ENCODE data around the gene FBXL17.
"Not testable (repeated sequence)": the region's sequence is repeated elsewhere in the genome, so short reads cannot be mapped to it uniquely, and the experiment has no call there.

The FBXL17 gene

DNA sequence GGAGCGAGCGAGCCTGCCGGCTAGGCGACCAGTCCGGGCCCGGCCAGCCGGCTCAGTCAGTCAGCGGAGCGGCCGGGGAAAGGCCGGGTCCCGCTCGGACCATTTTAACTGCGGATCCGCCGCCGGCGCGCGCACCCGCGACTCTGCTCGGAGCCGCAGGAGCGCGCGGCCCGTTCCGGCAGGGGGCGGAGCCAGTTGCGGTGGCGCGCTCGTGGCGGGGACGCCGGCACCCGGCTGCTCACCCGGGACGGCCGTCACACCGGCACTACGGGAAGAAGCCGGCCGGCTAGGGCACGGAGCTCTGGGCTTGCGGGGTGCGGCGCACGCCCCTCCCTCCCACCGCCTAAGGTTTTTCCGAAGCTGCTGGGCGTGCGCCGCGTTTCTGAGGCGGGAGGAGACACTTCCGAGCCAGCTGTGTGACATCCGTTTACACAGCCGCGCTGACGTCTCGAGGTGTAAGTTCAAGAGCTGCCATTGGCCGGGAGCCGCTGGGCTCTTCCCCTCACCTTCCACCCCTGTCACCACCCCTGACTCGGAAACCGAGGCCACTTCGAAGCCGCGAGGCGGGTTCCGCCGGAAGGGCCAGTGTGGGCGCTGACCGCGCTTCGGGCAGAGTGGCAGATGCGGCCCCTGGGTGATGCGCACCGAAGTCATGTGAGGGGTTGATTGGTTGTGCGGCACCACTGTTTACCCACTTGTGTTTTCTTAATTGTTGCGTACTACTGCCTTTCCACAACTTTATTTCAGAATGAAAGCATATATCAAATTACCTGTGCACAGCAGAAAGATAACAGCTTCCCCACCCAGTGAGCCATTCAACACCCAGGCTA is at the start of gene FBXL17:
Gene FBXL17, minus strand, starts transcription at position 145 of the 830 bp plus-strand sequence.
- peak; percentile 90 to 95 (median 91) for DNase-seq

DNA sequence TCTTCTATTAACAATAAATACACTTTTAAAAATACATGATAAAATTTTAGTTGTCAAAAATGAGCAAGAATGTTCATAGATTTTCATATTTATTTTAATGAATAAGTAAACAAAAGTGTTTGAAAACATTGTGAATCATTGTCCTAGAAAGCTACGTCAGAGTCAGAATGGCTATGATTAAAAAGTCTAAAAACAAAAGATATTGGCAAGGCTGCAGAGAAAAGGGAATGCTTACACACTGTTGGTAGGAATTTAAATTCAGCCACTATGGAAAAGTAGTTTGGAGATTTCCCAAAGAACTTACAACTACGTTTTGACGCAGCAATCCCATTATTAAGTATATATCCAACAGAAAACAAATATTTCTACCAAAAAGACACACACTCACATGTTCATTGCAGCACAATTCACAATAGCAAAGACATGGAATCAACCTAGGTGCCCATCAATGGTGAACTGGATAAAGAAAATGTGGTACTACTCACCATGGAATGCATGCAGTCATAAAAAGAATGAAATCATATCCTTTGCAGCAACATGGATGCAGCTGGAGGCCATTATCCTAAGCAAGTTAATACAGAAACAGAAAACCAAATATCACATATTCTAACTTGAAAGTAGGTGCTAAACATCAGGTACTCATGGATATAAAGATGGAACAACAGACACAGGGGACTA is 49.2 kb upstream of the FBXL17 start:
- DNase-seq = no peak

DNA sequence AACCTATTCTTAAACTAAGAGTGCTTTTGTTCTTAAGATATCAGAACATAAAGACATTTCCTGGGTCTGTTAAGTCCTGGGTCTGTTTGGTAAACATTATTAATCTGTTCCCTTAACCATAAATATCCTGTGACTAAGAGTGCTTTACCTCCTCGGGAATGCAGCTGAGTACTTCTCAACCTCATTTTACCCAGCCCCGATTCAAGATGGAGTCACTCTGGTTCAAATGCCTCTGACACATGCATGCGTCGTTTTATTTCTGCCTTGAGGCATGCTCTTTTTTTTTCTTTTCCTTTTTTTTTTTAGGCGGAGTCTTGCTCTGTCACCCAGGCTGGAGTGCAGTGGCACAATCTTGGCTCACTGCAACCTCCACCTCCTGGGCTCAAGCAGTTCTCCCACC is 39.8 kb upstream of the FBXL17 start:
- DNase-seq = no peak

DNA sequence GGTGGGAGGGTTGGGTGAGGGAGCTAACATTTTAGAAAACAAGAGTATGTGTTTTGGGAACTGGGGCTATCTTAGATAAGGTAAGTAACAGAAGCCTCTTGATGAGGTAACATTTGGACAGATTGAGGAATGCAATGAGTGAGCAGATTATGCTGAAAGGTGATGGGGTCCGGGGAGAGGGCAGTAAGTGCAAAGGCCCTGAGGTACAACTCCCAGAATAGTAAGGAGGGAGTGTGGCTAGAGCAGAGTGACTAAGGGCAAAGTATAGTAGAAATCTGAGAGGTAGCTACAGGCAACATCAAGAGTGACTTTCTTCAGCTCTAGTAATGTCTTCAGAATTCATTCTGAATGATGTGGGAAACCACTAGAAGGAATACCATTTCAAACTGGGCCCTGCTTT is 38.9 kb upstream of the FBXL17 start:
- DNase-seq = no peak

DNA sequence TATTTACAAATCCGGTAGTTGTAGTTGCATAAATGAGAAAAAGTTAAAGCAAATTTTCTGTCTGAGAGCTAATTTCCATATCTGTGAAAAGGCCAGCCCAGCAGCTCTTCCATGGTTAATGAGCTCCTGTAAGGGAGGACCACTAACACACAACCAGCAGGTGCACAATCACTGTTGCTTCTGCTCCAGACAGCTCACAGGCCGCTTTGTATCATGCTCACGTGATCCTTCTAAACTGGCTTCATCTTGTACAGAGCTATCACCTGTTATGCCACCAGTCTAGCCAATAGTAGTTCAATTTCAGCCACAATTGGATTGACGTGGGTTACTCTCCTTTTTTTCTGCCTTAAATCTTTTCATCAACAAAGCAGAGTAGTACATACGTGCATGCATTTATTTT is 38.3 kb upstream of the FBXL17 start:
- DNase-seq = no peak

DNA sequence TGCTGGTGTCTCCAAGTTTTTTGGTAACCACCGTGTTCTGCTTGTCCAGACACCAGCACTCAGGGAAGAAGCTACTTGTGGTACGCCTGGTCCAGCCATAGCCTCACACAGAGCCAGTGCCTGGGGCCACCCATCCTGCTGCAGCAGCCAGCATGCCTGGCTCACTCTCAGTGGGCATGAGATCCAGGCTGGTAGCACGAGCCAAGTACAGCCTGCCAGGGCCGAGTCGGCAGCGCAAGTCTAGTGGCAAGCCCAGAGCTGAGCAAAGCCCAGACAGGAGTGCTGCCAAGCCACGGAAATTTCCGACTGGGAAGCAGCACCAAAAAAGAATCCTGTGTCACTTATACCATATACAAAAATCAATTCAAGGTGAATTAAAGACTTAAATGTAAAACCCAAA is 36.3 kb upstream of the FBXL17 start:
- no peak for DNase-seq

DNA sequence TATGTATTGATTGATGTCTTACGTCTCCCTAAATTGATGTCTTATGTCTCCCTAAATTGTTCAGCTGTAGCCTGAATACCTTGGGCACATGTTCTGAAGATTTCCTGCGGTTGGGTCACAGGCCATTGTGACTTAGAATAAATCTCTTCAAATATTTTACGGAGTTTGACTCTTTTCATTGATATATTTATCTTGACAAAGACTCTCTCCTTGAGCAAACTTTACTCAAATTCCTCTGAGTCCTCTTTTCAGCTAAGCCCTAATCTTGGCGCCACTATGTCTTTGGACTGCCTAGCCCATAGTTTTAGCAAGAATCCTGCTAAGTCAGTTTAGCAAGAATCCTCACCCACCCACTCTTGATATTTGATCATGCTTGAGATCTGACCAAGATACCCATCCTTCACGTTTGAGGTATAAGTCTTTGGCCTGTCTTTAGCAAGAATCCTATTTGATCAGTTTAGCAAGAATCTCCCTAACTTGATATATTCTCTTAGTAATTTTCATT is 35.3 kb upstream of the FBXL17 start:
- no peak for DNase-seq

DNA sequence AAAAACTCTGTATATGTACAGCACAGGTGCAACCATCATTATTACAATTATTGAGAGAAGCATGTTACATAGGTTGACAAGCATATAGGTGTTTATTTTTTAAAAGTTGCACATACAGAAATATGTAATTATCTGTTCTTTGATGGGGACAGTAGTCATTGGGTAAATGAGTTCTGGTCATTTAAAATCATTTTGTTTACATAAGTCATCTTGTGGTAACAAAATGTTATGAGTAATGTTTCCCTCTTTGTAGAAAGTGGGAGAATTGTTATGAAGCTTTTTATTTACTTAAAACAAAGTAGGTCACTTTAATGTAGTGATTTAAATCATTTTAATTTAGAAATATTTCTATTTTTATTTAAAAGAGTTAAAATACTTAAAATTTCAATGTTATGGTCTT is 33.8 kb upstream of the FBXL17 start:
- DNase-seq = peak in 1 of 3 experiments; percentile 16

DNA sequence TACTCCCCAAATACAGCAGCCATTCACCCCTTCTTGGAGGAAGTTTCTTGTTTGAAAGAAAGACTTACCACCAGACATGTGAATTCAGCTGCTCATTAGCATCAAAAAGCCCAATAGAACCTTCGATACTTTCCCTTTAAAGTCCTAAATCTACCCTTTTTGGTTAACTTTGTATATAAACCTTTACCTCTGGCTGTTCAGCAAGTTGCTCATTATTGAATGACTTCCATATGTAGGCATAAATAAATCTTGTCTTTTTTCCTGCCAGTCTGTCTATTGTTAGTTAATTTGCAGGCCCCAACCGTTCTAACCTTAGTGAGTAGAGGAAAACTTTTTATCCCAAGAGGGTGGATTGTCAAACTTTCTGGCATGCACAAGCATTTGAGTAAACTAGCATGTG is 27.9 kb upstream of the FBXL17 start:
- DNase-seq = no peak

DNA sequence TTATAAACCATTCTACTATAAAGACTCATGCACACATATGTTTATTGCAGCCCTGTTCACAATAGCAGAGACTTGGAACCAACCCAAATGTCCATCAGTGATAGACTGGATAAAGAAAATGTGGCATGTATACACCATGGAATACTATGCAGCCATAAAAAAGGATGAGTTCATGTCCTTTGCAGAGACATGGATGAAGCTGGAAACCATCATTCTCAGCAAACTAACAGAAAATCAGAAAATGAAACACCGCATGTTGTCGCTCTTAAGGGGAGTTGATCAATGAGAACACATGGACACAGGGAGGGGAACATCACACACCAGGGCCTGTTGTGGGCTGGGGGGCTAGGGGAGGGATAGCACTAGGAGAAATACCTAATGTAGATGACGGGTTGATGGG is 23.3 kb upstream of the FBXL17 start:
- DNase-seq = not testable (repeated sequence)

DNA sequence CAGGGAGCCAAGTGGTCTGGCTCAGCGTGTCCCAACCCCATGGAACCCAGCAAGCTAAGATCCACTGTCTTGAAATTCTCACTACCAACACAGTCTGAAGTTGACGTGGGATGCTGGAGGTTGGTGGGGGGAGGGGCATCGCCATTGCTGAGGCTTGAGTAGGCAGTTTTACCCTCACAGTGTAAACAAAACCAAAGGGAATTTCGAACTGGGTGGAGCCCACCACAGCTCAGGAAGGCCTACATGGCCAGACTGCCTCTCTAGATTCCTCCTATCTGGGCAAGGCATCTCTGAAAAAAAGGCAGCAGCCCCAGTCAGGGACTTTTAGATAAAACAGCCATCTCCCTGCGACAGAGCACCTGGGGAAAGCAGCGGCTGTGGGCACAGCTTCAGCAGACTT is 17.1 kb upstream of the FBXL17 start:
- DNase-seq = no peak

DNA sequence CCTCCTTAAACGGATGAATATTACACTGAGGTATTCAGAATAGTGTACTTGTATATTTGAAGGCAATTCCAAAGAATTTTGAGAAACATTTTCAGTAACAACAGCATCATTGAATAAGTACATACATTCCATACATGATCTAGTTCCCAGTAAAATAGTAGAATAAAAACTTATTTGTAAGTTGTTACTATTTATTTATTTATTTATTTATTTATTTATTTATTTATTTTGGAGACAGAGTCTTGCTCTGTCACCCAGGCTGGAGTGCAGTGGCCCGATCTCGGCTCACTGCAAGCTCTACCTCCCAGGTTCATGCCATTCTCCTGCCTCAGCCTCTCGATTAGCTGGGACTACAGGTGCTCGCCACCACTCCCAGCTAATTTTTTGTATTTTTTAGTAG is 14.9 kb upstream of the FBXL17 start:
- DNase-seq = not testable (repeated sequence)

DNA sequence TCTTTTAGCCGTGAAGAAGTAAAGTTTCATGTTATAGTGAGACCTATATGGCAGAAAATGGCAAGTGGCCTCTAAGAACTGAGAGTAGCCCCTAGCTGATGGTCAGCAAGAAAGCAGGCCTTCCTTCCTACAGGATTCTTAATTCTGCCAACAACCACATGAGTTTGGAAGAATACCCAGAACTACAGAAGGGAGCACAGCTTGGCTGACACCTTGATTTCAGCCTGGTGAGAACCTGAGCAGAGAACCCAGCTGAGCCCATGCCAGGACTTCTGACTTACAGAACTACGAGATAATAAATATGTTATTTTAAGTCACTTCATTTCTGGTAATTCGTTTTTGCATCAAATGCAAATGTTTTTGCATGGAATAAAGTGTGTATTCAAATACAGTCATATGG is 5.9 kb upstream of the FBXL17 start:
- no peak for DNase-seq

DNA sequence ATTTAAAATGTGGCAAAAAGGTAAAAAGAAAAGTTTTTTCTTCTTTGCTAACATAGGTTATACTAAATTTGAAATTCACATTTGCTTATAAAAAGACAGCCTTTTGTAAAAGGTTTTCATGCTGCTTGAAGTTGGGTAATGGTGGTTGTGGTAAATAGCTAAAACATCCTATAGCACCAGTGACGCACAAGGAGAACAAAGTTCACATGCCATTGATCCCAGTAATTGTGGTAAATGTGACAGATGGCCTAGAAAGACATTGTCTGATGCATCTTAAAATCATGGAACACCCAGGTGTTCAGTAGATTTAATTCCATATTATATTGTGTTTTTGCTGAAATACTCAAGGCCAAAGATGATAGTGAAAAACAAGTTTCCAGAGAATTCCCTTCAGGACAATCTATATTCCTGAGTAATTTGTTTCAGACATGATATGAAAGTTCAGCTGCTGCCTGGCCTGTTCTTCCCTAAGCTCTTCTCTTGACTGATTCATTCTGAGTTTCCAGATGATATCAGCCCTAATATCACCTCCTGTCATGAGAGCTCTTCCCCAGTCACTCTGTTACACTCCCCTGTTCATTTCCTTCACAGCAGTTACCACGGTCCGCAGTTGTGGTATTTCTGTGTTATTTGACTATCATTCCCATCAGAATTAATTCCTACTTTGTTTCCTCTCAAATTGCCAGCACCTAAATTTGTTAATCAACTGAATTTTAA is 4.6 kb upstream of the FBXL17 start:
- DNase-seq = no peak

DNA sequence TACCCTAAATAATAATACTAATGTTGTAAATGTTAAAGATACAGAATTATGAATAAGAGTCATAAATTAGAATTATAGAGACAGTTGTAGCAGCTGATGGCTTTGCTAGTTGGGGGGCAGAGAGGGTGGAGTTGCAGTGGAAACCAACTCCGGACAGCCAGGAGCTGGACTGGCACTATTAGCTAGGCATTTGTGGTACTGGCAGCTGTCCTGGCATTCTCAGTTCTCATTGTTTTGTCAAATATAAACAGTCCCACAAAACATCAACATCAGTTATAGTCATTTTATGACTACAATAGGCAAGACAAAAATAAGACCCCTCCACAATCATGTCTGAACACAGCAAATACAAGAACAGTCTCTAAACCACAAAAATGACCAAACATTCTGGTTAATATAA is 2.8 kb upstream of the FBXL17 start:
- DNase-seq = no peak

DNA sequence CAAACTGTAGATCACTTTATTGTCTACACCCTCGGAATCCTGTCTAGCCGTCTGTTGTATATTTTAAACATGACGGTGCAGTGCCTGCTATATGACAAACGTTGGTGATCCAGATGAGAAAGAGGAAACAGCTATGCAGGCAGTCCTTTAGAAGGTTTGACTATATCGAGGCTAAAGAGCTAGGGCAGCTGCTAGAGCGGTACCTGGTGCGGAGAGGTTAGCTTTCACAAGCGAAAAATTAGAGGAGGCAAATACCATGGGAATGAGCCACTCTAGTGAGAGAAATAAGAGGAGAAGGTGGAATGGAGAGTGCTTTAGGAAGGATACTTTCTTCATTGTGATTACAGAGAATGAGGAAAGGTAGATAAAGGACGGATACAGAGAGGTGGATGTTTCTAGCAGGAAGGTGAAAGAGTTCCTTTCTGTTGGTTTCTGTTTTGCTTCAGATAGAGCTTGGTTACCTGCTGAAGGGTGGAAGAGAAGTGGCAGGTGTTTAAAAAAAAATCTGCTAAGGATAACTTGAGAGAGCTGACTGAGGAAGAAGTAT is 959 bp upstream of the FBXL17 start:
- peak in 1 of 3 experiments; percentile 52 for DNase-seq

DNA sequence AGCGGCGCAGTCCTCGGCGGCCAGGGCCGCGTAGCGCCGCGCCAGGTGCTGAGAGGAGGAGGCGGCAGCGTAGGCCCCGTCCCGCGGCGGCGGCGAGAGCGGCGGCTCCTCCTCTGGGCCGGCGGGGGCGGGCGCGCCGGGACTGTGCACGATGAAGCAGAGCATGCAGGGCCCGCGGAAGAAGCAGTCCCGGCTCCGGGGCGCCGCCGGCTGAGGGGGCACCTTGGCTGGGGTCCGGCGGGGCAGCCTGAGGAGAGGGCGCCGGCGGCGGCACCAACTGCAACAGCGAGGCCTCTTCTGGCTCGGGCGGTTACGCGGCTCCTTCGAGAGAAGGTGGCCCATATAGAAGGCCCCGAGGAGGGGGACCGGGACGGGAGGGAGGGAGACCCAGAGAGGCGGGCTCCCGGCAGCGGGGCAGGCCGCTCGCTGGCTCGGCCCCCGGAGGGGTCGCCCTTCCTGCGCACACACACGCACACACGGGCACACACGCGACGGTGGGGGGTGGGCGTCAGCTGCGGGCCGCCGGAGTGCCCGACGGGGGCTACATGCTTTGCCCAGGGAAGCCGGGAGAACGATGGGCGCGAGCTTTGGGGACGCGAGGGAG is 446 bp downstream of the FBXL17 start:
- peak; percentile 58 to 83 (median 78) for DNase-seq

DNA sequence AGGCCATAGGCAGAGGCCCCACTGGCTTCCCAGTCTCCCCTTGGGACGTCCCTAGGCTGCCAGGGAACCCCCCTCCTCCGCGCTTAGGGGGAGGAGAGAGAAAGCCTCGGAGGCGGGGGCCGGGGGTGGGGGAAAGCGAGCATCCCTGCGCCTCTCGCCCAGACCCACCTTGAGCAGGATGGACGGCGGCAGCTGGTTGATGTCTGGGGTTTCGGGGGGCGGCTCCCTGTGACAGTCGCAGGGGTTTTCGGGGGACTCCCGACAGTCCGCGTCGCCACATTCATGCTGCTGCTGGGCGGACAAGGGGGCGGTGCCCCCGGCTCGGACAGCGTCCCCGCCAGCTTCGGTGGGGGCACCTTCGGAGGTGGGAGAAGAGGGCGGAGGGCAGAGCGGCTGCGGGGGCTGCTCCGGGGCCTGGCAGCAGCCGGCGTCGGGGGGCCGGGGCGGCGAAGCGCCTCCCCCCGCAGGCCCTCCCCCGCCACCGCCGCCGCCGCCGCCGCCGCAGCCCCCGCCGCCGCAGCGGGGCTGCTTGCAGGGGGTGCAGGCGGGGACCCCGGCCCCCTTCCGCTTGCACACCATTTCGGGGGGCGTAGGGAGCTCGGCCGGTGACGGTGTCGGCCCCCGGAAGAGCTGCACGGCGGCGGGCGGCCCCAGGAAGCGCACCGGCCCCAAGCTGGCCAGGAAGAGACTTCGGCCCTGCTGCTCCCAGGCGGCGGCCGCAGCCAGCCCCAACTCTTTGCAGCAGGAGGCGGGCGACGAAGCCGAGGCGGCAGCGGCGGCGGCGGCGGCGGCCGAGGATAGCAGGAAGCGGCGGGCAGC is 1.2 kb downstream of the FBXL17 start:
- DNase-seq = peak; percentile 32 to 56 (median 37)

DNA sequence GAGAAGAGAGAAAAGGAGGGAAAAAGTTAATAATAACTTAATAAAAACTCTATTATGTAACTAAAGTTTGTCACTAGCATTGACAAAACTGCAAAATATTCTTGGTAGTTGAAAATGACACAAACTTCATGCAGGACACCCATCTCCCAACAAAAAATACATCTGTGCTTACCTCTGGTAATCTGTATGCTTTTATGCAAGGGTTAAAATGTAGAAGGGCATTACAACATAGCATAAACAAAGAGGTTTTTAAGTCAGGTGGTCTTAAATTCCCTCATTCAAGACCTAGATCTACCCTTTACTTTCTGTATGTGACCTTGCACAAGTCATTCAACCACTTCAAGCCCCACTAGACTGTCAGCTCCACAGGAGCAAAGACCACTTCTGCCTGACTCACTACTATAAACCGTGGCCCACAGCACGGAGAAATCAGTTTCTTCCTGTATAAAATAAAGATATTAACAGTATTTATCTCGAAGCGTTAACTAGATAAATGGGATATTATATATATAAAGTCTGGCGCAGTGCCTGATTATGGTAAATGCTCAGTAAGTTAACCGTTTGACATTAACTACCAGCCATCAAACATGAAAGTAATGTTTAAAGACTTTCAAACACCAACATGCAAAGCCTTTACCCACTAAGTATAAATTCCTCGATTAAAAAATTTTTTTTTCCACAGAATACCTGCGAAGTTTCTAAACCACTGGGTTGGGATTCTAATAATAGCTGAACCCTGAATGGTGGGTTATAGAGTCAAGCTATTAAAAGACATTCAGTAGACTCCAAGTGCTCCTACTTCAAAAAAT is 2.0 kb downstream of the FBXL17 start:
- peak in 1 of 3 experiments; percentile 19 for DNase-seq

DNA sequence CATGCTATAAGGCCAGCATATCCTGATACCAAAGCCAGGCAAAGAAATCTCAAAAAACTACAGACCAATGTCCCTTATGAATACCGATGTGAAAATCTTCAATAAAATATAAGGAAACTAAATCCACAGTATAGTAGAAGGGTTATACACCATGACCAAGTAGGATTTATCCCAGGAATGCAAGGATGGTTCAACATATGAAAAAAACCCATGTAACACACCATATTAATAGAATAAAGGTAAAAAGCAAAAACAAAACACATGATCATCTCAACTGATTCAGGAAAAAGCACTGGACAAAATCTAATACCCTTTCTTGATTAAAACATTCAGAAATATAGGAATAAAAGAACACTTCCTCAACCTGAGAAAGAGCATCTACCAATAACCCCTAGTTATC is 6.1 kb downstream of the FBXL17 start:
- DNase-seq = no peak

DNA sequence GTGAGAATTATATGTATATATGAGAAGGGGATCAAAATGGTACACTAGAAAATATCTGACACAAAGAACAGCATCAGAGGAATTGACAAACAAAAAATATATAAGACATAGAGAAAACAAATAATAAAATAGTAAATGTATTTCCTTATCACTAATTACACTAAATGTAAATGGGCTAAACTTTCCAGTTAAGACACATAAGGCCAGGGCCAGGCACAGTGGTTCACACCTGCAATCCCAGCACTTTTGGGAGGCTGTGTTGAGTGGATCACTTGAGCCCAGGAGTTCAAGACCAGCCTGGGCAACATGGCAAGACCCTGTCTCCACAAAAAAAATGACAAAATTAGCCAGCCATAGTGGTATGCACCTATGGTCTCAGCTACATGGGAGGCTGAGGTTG is 8.5 kb downstream of the FBXL17 start:
- no peak for DNase-seq

Data from NCI-H1417 (cell line).